KOPT-K1 (cell line): ENCODE measurements around the gene SMURF2.
"Not testable (repeated sequence)": the region's sequence is repeated elsewhere in the genome, so short reads cannot be mapped to it uniquely, and the experiment has no call there.

Source experiments
- H3K27ac ChIP-seq: fragments of 200-600 bp; sonication (generic); 2 replicates; pipeline ENCODE4 v1.5.1; 2016; ENCODE audit warnings: antibody characterized with exemption, mild to moderate bottlenecking, low read depth, low read length; ENCODE audit not compliant: poor library complexity, severe bottlenecking
- H3K36me3 ChIP-seq: fragments of 200-600 bp; sonication (generic); 2 replicates; pipeline ENCODE4 v1.5.1; 2017; ENCODE audit warnings: antibody characterized with exemption, mild to moderate bottlenecking, low read length, moderate library complexity; ENCODE audit not compliant: insufficient read depth
- H3K9me3 ChIP-seq: fragments of 200-600 bp; sonication (generic); 2 replicates; pipeline ENCODE4 v1.5.1; 2017; ENCODE audit warnings: antibody characterized with exemption, low read length, mild to moderate bottlenecking; ENCODE audit not compliant: insufficient read depth, poor library complexity, severe bottlenecking

Gene SMURF2

GRCh38 chr17:64599827-64600226 lies 62.3 kb downstream of the SMURF2 start:
- Histone ChIP-seq H3K9me3 (no peaks in the 10 kb centered on the region), H3K27ac (peak overlapping the region; percentile 56), H3K36me3 (peaks cover 30% of the 10 kb centered on the region)

GRCh38 chr17:64599187-64599676 lies 62.9 kb downstream of the SMURF2 start:
- Histone ChIP-seq H3K27ac (peak overlapping the region; percentile 56), H3K9me3 (no peaks in the 10 kb centered on the region), H3K36me3 (peaks cover 36% of the 10 kb centered on the region)

- H3K9me3 ChIP-seq, result no peaks in the 10 kb centered on the region
- H3K36me3 ChIP-seq, result peaks cover 42% of the 10 kb centered on the region
- H3K27ac ChIP-seq, result peak overlapping the region; percentile 56
Measured at GRCh38 chr17:64598672-64599071, 63.4 kb downstream of the SMURF2 start.

- H3K27ac ChIP-seq, result no peak overlapping the region
- H3K9me3 ChIP-seq, result no peaks in the 10 kb centered on the region
- peaks cover 58% of the 10 kb centered on the region for H3K36me3 ChIP-seq
Measured at GRCh38 chr17:64596988-64597387, 65.1 kb downstream of the SMURF2 start.

- peaks cover 63% of the 10 kb centered on the region for H3K36me3 ChIP-seq
- no peak overlapping the region for H3K27ac ChIP-seq
- no peaks in the 10 kb centered on the region for H3K9me3 ChIP-seq
Measured at GRCh38 chr17:64596439-64596838, 65.7 kb downstream of the SMURF2 start.

- H3K27ac ChIP-seq, result no peak overlapping the region
- no peaks in the 10 kb centered on the region for H3K9me3 ChIP-seq
- H3K36me3 ChIP-seq, result peaks cover 88% of the 10 kb centered on the region
Measured at GRCh38 chr17:64591944-64592343, 70.2 kb downstream of the SMURF2 start.

- no peak overlapping the region for H3K27ac ChIP-seq
- H3K36me3 ChIP-seq, result peaks cover 79% of the 10 kb centered on the region
- H3K9me3 ChIP-seq, result no peaks in the 10 kb centered on the region
Measured at GRCh38 chr17:64585146-64585545, 77.0 kb downstream of the SMURF2 start.

GRCh38 chr17:64583038-64583437 lies 79.1 kb downstream of the SMURF2 start:
- Histone ChIP-seq H3K36me3 (peaks cover 82% of the 10 kb centered on the region), H3K9me3 (no peaks in the 10 kb centered on the region), H3K27ac (no peak overlapping the region)

GRCh38 chr17:64580384-64581315 lies 81.5 kb downstream of the SMURF2 start:
- H3K36me3 ChIP-seq, result peaks cover 96% of the 10 kb centered on the region
- H3K9me3 ChIP-seq, result no peaks in the 10 kb centered on the region
- H3K27ac ChIP-seq, result no peak overlapping the region

- Histone ChIP-seq H3K36me3 (peaks cover 96% of the 10 kb centered on the region), H3K27ac (no peak overlapping the region), H3K9me3 (no peaks in the 10 kb centered on the region)
Measured at GRCh38 chr17:64579917-64580316, 82.2 kb downstream of the SMURF2 start.

- not testable (repeated sequence) for H3K27ac ChIP-seq, H3K9me3 ChIP-seq
- H3K36me3 ChIP-seq, result peaks cover 77% of the 10 kb centered on the region
Measured at GRCh38 chr17:64577025-64577424, 85.1 kb downstream of the SMURF2 start.

GRCh38 chr17:64575431-64575830 lies 86.7 kb downstream of the SMURF2 start:
- no peak overlapping the region for H3K27ac ChIP-seq
- H3K9me3 ChIP-seq, result no peaks in the 10 kb centered on the region
- peaks cover 77% of the 10 kb centered on the region for H3K36me3 ChIP-seq

GRCh38 chr17:64574646-64575045 lies 87.5 kb downstream of the SMURF2 start:
- H3K36me3 ChIP-seq, result peaks cover 75% of the 10 kb centered on the region
- no peaks in the 10 kb centered on the region for H3K9me3 ChIP-seq
- H3K27ac ChIP-seq, result no peak overlapping the region

GRCh38 chr17:64573214-64573613 lies 88.9 kb downstream of the SMURF2 start:
- Histone ChIP-seq H3K36me3 (peaks cover 75% of the 10 kb centered on the region), H3K27ac (no peak overlapping the region)

GRCh38 chr17:64572682-64573154 lies 89.4 kb downstream of the SMURF2 start:
- Histone ChIP-seq H3K27ac (no peak overlapping the region), H3K36me3 (peaks cover 74% of the 10 kb centered on the region), H3K9me3 (no peaks in the 10 kb centered on the region)

More at GRCh38 chr17:64573214-64573613, 88.9 kb downstream of the SMURF2 start:
- no peaks in the 10 kb centered on the region for H3K9me3 ChIP-seq
